Omental fat pad (tissue), 4 donors: Measurements from ENCODE around the gene FGF12. TPM values are rescaled to one million over a fixed set of nuclear protein-coding genes. Genes with fewer than 3 reads are reported as not detected.
"Not testable (repeated sequence)": the region's sequence is repeated elsewhere in the genome, so short reads cannot be mapped to it uniquely, and the experiment has no call there.

Source experiments
- ATAC-seq: fragments of 150-250 bp; one replicate; pipeline ENCODE4 v1.9.1; 2016; ENCODE audit warnings: mild to moderate bottlenecking, moderate library complexity; ENCODE audit not compliant: low FRiP score
- DNase-seq: peaks from one replicate; pipeline ENCODE4 v3.0.0-alpha.2; 2019; ENCODE audit warnings: low spot score
- total RNA-seq, 4 donors: library from RNA; depleted of rRNA; stranded (reverse); fragments of >200 nt; gene quantifications; one replicate each; pipeline ENCODE4 v1.1.0, GENCODE V29; 2016
- TF ChIP-seq, protein P1 (sequence below), 3 donors: fragments of 450-650 bp; IDR thresholded peaks; one replicate each; pipeline ENCODE4 v1.5.1; 2016 to 2017; ENCODE audit warnings: antibody characterized with exemption in 3 of 3, mild to moderate bottlenecking in 3 of 3, moderate library complexity in 2 of 3

FGF12 gene
- total RNA-seq, 4 donors from 2014 or later = 2.4 to 9.3 (median 2.9) TPM

DNA sequence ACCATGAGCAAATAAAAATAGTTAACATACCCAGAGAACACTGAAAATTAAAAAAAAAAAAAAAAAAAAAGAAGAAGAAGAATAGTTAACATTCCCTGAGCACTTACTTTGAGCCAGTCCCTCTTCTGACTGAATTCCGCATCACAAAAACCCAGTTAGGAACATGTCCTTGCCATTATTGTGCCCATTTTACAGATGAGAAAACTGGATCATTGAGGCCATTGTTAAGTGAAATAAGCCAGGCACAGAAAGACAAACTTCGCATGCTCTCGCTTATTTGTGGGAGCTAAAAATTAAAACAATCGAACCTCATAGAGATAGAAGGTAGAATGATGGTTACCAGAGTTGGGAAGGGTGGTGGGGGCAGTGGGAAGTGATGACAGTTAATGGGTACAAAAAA is 119.5 kb downstream of the FGF12 start:
- DNase-seq (no peak), ATAC-seq (no peak)
- TF ChIP-seq, protein P1, sequence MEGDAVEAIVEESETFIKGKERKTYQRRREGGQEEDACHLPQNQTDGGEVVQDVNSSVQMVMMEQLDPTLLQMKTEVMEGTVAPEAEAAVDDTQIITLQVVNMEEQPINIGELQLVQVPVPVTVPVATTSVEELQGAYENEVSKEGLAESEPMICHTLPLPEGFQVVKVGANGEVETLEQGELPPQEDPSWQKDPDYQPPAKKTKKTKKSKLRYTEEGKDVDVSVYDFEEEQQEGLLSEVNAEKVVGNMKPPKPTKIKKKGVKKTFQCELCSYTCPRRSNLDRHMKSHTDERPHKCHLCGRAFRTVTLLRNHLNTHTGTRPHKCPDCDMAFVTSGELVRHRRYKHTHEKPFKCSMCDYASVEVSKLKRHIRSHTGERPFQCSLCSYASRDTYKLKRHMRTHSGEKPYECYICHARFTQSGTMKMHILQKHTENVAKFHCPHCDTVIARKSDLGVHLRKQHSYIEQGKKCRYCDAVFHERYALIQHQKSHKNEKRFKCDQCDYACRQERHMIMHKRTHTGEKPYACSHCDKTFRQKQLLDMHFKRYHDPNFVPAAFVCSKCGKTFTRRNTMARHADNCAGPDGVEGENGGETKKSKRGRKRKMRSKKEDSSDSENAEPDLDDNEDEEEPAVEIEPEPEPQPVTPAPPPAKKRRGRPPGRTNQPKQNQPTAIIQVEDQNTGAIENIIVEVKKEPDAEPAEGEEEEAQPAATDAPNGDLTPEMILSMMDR (IDR thresholded peaks at IDR 0.05) = no peak

DNA sequence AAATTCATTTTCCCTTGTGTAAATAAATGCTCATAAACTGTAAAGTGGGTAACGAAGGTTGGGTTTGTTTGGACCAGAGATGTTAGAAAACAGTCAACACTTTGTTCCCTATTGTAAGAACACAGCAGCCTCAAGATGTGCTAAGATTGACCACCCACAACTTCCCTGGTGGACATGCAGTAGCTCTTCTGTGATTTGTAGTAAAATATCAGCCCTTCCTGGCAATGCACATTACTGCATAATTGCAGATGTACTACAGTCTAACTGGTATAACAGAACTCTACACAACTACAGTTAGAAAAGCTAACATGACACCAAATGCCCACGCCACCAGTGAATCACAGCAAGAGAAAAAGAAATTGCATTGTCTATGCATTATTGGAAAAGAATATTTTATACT is 129.4 kb downstream of the FGF12 start:
- ATAC-seq (no peak), DNase-seq (no peak)
- TF ChIP-seq, protein P1 (IDR thresholded peaks at IDR 0.05) = no peak

DNA sequence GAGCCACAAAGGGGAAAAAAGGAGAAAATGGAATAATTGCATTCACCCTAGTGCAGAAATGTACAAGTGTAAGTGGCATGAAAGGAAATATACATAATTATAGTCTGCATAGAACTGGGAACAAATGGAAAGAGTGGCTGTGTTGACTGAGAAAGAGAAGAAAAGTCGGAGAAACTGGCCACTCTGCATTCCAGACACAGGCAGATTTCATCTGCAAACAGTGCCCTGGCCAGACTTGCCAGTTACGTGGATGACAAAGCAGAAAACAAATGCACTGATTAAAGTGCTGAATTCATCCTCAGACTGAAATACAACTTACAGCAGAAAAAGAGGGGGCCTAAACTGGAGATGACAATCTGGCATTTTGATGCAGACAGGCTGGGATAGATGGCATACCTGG is 129.8 kb downstream of the FGF12 start:
- TF ChIP-seq, protein P1 (IDR thresholded peaks at IDR 0.05) = no peak
- no peak for DNase-seq
- ATAC-seq = no peak

- TF ChIP-seq, protein P1 (IDR thresholded peaks at IDR 0.05) = no peak
- ATAC-seq (no peak), DNase-seq (no peak)
Observed at GRCh38 chr3:192578729-192579128, 148.6 kb downstream of the FGF12 start.

- DNase-seq (no peak), ATAC-seq (no peak)
- TF ChIP-seq, protein P1 (IDR thresholded peaks at IDR 0.05) = no peak
Observed at GRCh38 chr3:192577811-192578210, 149.5 kb downstream of the FGF12 start.

GRCh38 chr3:192577271-192577670 is 150.1 kb downstream of the FGF12 start:
- ATAC-seq (no peak), DNase-seq (no peak)
- TF ChIP-seq, protein P1 (IDR thresholded peaks at IDR 0.05) = no peak

- not testable (repeated sequence) for ATAC-seq, DNase-seq
Observed at GRCh38 chr3:192576704-192577103, 150.6 kb downstream of the FGF12 start.
